ENCODE results near the gene OR5H6.
A peak's percentile ranks its signal among the peaks of the same experiment; 100 is the strongest.
"Not testable (repeated sequence)": the region's sequence is repeated elsewhere in the genome, so short reads cannot be mapped to it uniquely, and the experiment has no call there.

The OR5H6 gene

GRCh38 chr3:98263944-98264343 is at the start of gene OR5H6:
OR5H6 (plus strand) TSS chr3:98264244; CDS start chr3:98264333, 89 bp downstream.
- no peaks in the 10 kb centered on the region for H3K9me3 Mint-ChIP-seq

GRCh38 chr3:98215051-98215450 is 49.0 kb upstream of the OR5H6 start:
- Mint-ChIP-seq H3K27me3 (peaks cover 11% of the 10 kb centered on the region), H3K9me3 (no peaks in the 10 kb centered on the region), H3K4me3 (no peak overlapping the region), H3K4me1 (no peaks in the 10 kb centered on the region), H3K27ac (ENCODE audit: low read depth) (no peak overlapping the region), H3K36me3 (ENCODE audit: insufficient read depth) (no peaks in the 10 kb centered on the region)
- no peak for ATAC-seq (replicated peaks; ENCODE audit: extremely low read depth, poor library complexity, severe bottlenecking)
- DNase-seq (ENCODE audit: low spot score in 2 of 2) = no peak

More at GRCh38 chr3:98263944-98264343, at the start of gene OR5H6:
- no peaks in the 10 kb centered on the region for H3K4me1 Mint-ChIP-seq
- ATAC-seq (replicated peaks; ENCODE audit: extremely low read depth, poor library complexity, severe bottlenecking) = no peak
- no peak for DNase-seq (ENCODE audit: low spot score in 2 of 2)
- H3K27me3 Mint-ChIP-seq = peaks cover 19% of the 10 kb centered on the region
- H3K4me3 Mint-ChIP-seq = no peak within 1 kb of the TSS
- H3K27ac Mint-ChIP-seq (ENCODE audit: low read depth) = no peak within 1 kb of the TSS
- H3K36me3 Mint-ChIP-seq (ENCODE audit: insufficient read depth) = peaks cover 2% of the 10 kb centered on the region

- no peak for DNase-seq (ENCODE audit: low spot score in 2 of 2)
- H3K27ac Mint-ChIP-seq (ENCODE audit: low read depth) = no peak overlapping the region
- no peaks in the 10 kb centered on the region for H3K4me1 Mint-ChIP-seq
- H3K9me3 Mint-ChIP-seq = no peaks in the 10 kb centered on the region
- ATAC-seq (replicated peaks; ENCODE audit: extremely low read depth, poor library complexity, severe bottlenecking) = no peak
- H3K27me3 Mint-ChIP-seq = peaks cover 35% of the 10 kb centered on the region
- no peak overlapping the region for H3K4me3 Mint-ChIP-seq
- H3K36me3 Mint-ChIP-seq (ENCODE audit: insufficient read depth) = no peaks in the 10 kb centered on the region
Measured at GRCh38 chr3:98223907-98224672, 40.0 kb upstream of the OR5H6 start.

- ATAC-seq (replicated peaks; ENCODE audit: extremely low read depth, poor library complexity, severe bottlenecking) = no peak
Measured at GRCh38 chr3:98232489-98232888, 31.6 kb upstream of the OR5H6 start.

GRCh38 chr3:98233468-98233867 is 30.6 kb upstream of the OR5H6 start:
- no peak for ATAC-seq (replicated peaks; ENCODE audit: extremely low read depth, poor library complexity, severe bottlenecking)
- Mint-ChIP-seq H3K27me3 (peaks cover 54% of the 10 kb centered on the region), H3K27ac (ENCODE audit: low read depth) (no peak overlapping the region)

More at GRCh38 chr3:98232489-98232888, 31.6 kb upstream of the OR5H6 start:
- Mint-ChIP-seq H3K27ac (ENCODE audit: low read depth) (no peak overlapping the region), H3K4me3 (no peak overlapping the region), H3K4me1 (peaks cover 6% of the 10 kb centered on the region), H3K9me3 (no peaks in the 10 kb centered on the region), H3K36me3 (ENCODE audit: insufficient read depth) (peaks cover 1% of the 10 kb centered on the region), H3K27me3 (peaks cover 61% of the 10 kb centered on the region)
- DNase-seq (ENCODE audit: low spot score in 2 of 2) = no peak

GRCh38 chr3:98240131-98240530 is 23.9 kb upstream of the OR5H6 start:
- H3K9me3 Mint-ChIP-seq = no peaks in the 10 kb centered on the region
- peaks cover 39% of the 10 kb centered on the region for H3K27me3 Mint-ChIP-seq
- ATAC-seq (replicated peaks; ENCODE audit: extremely low read depth, poor library complexity, severe bottlenecking) (no peak), DNase-seq (ENCODE audit: low spot score in 2 of 2) (no peak)
- H3K4me1 Mint-ChIP-seq = no peaks in the 10 kb centered on the region
- no peak overlapping the region for H3K4me3 Mint-ChIP-seq
- H3K27ac Mint-ChIP-seq (ENCODE audit: low read depth) = no peak overlapping the region
- no peaks in the 10 kb centered on the region for H3K36me3 Mint-ChIP-seq (ENCODE audit: insufficient read depth)

More at GRCh38 chr3:98233468-98233867, 30.6 kb upstream of the OR5H6 start:
- H3K4me3 Mint-ChIP-seq = no peak overlapping the region
- H3K4me1 Mint-ChIP-seq = peaks cover 6% of the 10 kb centered on the region
- DNase-seq (ENCODE audit: low spot score in 2 of 2) = no peak
- H3K36me3 Mint-ChIP-seq (ENCODE audit: insufficient read depth) = peaks cover 1% of the 10 kb centered on the region
- H3K9me3 Mint-ChIP-seq = no peaks in the 10 kb centered on the region

GRCh38 chr3:98242155-98242554 is 21.9 kb upstream of the OR5H6 start:
- Mint-ChIP-seq H3K9me3 (no peaks in the 10 kb centered on the region), H3K27me3 (peaks cover 40% of the 10 kb centered on the region), H3K36me3 (ENCODE audit: insufficient read depth) (no peaks in the 10 kb centered on the region), H3K27ac (ENCODE audit: low read depth) (no peak overlapping the region), H3K4me3 (no peak overlapping the region), H3K4me1 (no peaks in the 10 kb centered on the region)
- ATAC-seq (replicated peaks; ENCODE audit: extremely low read depth, poor library complexity, severe bottlenecking) = no peak
- no peak for DNase-seq (ENCODE audit: low spot score in 2 of 2)

GRCh38 chr3:98243843-98244242 is 20.2 kb upstream of the OR5H6 start:
- H3K27me3 Mint-ChIP-seq = peaks cover 33% of the 10 kb centered on the region
- H3K4me1 Mint-ChIP-seq = no peaks in the 10 kb centered on the region
- no peak overlapping the region for H3K4me3 Mint-ChIP-seq
- H3K27ac Mint-ChIP-seq (ENCODE audit: low read depth) = no peak overlapping the region
- no peaks in the 10 kb centered on the region for H3K9me3 Mint-ChIP-seq
- no peak for DNase-seq (ENCODE audit: low spot score in 2 of 2)
- ATAC-seq (replicated peaks; ENCODE audit: extremely low read depth, poor library complexity, severe bottlenecking) = no peak
- no peaks in the 10 kb centered on the region for H3K36me3 Mint-ChIP-seq (ENCODE audit: insufficient read depth)

GRCh38 chr3:98246142-98246541 is 17.9 kb upstream of the OR5H6 start:
- ATAC-seq (replicated peaks; ENCODE audit: extremely low read depth, poor library complexity, severe bottlenecking) (no peak), DNase-seq (ENCODE audit: low spot score in 2 of 2) (no peak)
- Mint-ChIP-seq H3K4me3 (no peak overlapping the region), H3K9me3 (no peaks in the 10 kb centered on the region), H3K27ac (ENCODE audit: low read depth) (no peak overlapping the region), H3K36me3 (ENCODE audit: insufficient read depth) (no peaks in the 10 kb centered on the region), H3K27me3 (peaks cover 18% of the 10 kb centered on the region), H3K4me1 (no peaks in the 10 kb centered on the region)

GRCh38 chr3:98256026-98256425 is 8.0 kb upstream of the OR5H6 start:
- not testable (repeated sequence) for H3K27ac Mint-ChIP-seq (ENCODE audit: low read depth); H3K9me3 Mint-ChIP-seq; H3K4me3 Mint-ChIP-seq; H3K27me3 Mint-ChIP-seq; H3K4me1 Mint-ChIP-seq; ATAC-seq (replicated peaks; ENCODE audit: extremely low read depth, poor library complexity, severe bottlenecking); H3K36me3 Mint-ChIP-seq (ENCODE audit: insufficient read depth); DNase-seq (ENCODE audit: low spot score in 2 of 2)

GRCh38 chr3:98259707-98260106 is 4.3 kb upstream of the OR5H6 start:
- ATAC-seq (replicated peaks; ENCODE audit: extremely low read depth, poor library complexity, severe bottlenecking) = no peak

GRCh38 chr3:98262046-98262445 is 2.0 kb upstream of the OR5H6 start:
- no peak for ATAC-seq (replicated peaks; ENCODE audit: extremely low read depth, poor library complexity, severe bottlenecking)
- Mint-ChIP-seq H3K36me3 (ENCODE audit: insufficient read depth) (peaks cover 2% of the 10 kb centered on the region), H3K27ac (ENCODE audit: low read depth) (no peak overlapping the region), H3K4me3 (no peak overlapping the region), H3K4me1 (no peaks in the 10 kb centered on the region), H3K27me3 (peaks cover 5% of the 10 kb centered on the region), H3K9me3 (no peaks in the 10 kb centered on the region)
- no peak for DNase-seq (ENCODE audit: low spot score in 2 of 2)

More at GRCh38 chr3:98259707-98260106, 4.3 kb upstream of the OR5H6 start:
- Mint-ChIP-seq H3K27me3 (no peaks in the 10 kb centered on the region), H3K9me3 (no peaks in the 10 kb centered on the region), H3K4me1 (no peaks in the 10 kb centered on the region), H3K27ac (ENCODE audit: low read depth) (peak overlapping the region; percentile 38), H3K4me3 (no peak overlapping the region), H3K36me3 (ENCODE audit: insufficient read depth) (peaks cover 2% of the 10 kb centered on the region)
- no peak for DNase-seq (ENCODE audit: low spot score in 2 of 2)

GRCh38 chr3:98269846-98270245 is 5.8 kb downstream of the OR5H6 start:
- H3K36me3 Mint-ChIP-seq (ENCODE audit: insufficient read depth) = no peaks in the 10 kb centered on the region
- no peak overlapping the region for H3K27ac Mint-ChIP-seq (ENCODE audit: low read depth)
- H3K4me1 Mint-ChIP-seq = no peaks in the 10 kb centered on the region
- peaks cover 52% of the 10 kb centered on the region for H3K27me3 Mint-ChIP-seq
- ATAC-seq (replicated peaks; ENCODE audit: extremely low read depth, poor library complexity, severe bottlenecking) (no peak), DNase-seq (ENCODE audit: low spot score in 2 of 2) (no peak)
- H3K9me3 Mint-ChIP-seq = peaks cover 21% of the 10 kb centered on the region
- H3K4me3 Mint-ChIP-seq = no peak overlapping the region

Measured in central memory CD8-positive, alpha-beta T cell (primary cell).